ENCODE data around the gene DDX59.
A peak's percentile ranks its signal among the peaks of the same experiment; 100 is the strongest.

Gene DDX59

GRCh38 chr1:200628223-200628881 is 41.4 kb downstream of the DDX59 start:
- Histone ChIP-seq H3K4me3 (ENCODE audit: low read depth, low read length) (no peak overlapping the region), H3K27ac (ENCODE audit: low read depth, low read length) (no peak overlapping the region), H3K9ac (ENCODE audit: low read depth, low read length) (no peak overlapping the region), H3K27me3 (ENCODE audit: control insufficient read depth, insufficient read depth, low read length) (no peaks in the 10 kb centered on the region), H3K36me3 (ENCODE audit: control insufficient read depth, insufficient read depth, low read length) (no peaks in the 10 kb centered on the region), H3K4me1 (ENCODE audit: control insufficient read depth, insufficient read depth, low read length) (peaks cover 11% of the 10 kb centered on the region; the same call in 1 of the 2 replicates), H3K9me3 (ENCODE audit: control insufficient read depth, insufficient read depth, low read length) (no peaks in the 10 kb centered on the region)

- H3K9ac ChIP-seq (ENCODE audit: low read depth, low read length), result no peak overlapping the region
Observed at GRCh38 chr1:200627575-200628222, 42.0 kb downstream of the DDX59 start.

GRCh38 chr1:200626853-200627534 is 42.7 kb downstream of the DDX59 start:
- no peak overlapping the region for H3K27ac ChIP-seq (ENCODE audit: low read depth, low read length)
- H3K36me3 ChIP-seq (ENCODE audit: control insufficient read depth, insufficient read depth, low read length), result no peaks in the 10 kb centered on the region
- no peak overlapping the region for H3K4me3 ChIP-seq (ENCODE audit: low read depth, low read length)
- H3K9ac ChIP-seq (ENCODE audit: low read depth, low read length), result no peak overlapping the region
- no peaks in the 10 kb centered on the region for H3K27me3 ChIP-seq (ENCODE audit: control insufficient read depth, insufficient read depth, low read length)
- no peaks in the 10 kb centered on the region for H3K9me3 ChIP-seq (ENCODE audit: control insufficient read depth, insufficient read depth, low read length)
- H3K4me1 ChIP-seq (ENCODE audit: control insufficient read depth, insufficient read depth, low read length), result peaks cover 11% of the 10 kb centered on the region; the same call in 1 of the 2 replicates

More at GRCh38 chr1:200627575-200628222, 42.0 kb downstream of the DDX59 start:
- peaks cover 11% of the 10 kb centered on the region; the same call in 1 of the 2 replicates for H3K4me1 ChIP-seq (ENCODE audit: control insufficient read depth, insufficient read depth, low read length)
- no peaks in the 10 kb centered on the region for H3K9me3 ChIP-seq (ENCODE audit: control insufficient read depth, insufficient read depth, low read length)
- no peak overlapping the region for H3K27ac ChIP-seq (ENCODE audit: low read depth, low read length)
- H3K36me3 ChIP-seq (ENCODE audit: control insufficient read depth, insufficient read depth, low read length), result no peaks in the 10 kb centered on the region
- no peak overlapping the region for H3K4me3 ChIP-seq (ENCODE audit: low read depth, low read length)
- no peaks in the 10 kb centered on the region for H3K27me3 ChIP-seq (ENCODE audit: control insufficient read depth, insufficient read depth, low read length)

- Histone ChIP-seq H3K36me3 (ENCODE audit: control insufficient read depth, insufficient read depth, low read length) (no peaks in the 10 kb centered on the region), H3K4me1 (ENCODE audit: control insufficient read depth, insufficient read depth, low read length) (peaks cover 11% of the 10 kb centered on the region; the same call in 1 of the 2 replicates), H3K4me3 (ENCODE audit: low read depth, low read length) (no peak overlapping the region), H3K9me3 (ENCODE audit: control insufficient read depth, insufficient read depth, low read length) (no peaks in the 10 kb centered on the region), H3K9ac (ENCODE audit: low read depth, low read length) (no peak overlapping the region), H3K27me3 (ENCODE audit: control insufficient read depth, insufficient read depth, low read length) (no peaks in the 10 kb centered on the region), H3K27ac (ENCODE audit: low read depth, low read length) (no peak overlapping the region)
Observed at GRCh38 chr1:200625381-200625824, 44.3 kb downstream of the DDX59 start.

- Histone ChIP-seq H3K4me3 (ENCODE audit: low read depth, low read length) (no peak overlapping the region), H3K36me3 (ENCODE audit: control insufficient read depth, insufficient read depth, low read length) (no peaks in the 10 kb centered on the region), H3K4me1 (ENCODE audit: control insufficient read depth, insufficient read depth, low read length) (peaks cover 6% of the 10 kb centered on the region; the same call in 1 of the 2 replicates), H3K9ac (ENCODE audit: low read depth, low read length) (no peak overlapping the region), H3K27me3 (ENCODE audit: control insufficient read depth, insufficient read depth, low read length) (no peaks in the 10 kb centered on the region), H3K9me3 (ENCODE audit: control insufficient read depth, insufficient read depth, low read length) (no peaks in the 10 kb centered on the region), H3K27ac (ENCODE audit: low read depth, low read length) (no peak overlapping the region)
Observed at GRCh38 chr1:200624679-200625335, 44.9 kb downstream of the DDX59 start.

GRCh38 chr1:200620273-200621131 is 49.2 kb downstream of the DDX59 start, which contains the start of gene KIF14:
TSS of gene KIF14 (minus strand) at chr1:200620751. CDS start at chr1:200618723, 2,028 bp downstream.
- Histone ChIP-seq H3K4me1 (ENCODE audit: control insufficient read depth, insufficient read depth, low read length) (peaks cover 4% of the 10 kb centered on the region; the same call in 1 of the 2 replicates), H3K36me3 (ENCODE audit: control insufficient read depth, insufficient read depth, low read length) (peaks cover 34% of the 10 kb centered on the region), H3K4me3 (ENCODE audit: low read depth, low read length) (peak within 1 kb of the TSS; percentile 95), H3K27me3 (ENCODE audit: control insufficient read depth, insufficient read depth, low read length) (no peaks in the 10 kb centered on the region), H3K27ac (ENCODE audit: low read depth, low read length) (peak within 1 kb of the TSS; percentile 81), H3K9ac (ENCODE audit: low read depth, low read length) (peak within 1 kb of the TSS; percentile 92), H3K9me3 (ENCODE audit: control insufficient read depth, insufficient read depth, low read length) (no peaks in the 10 kb centered on the region)

- Histone ChIP-seq H3K9me3 (ENCODE audit: control insufficient read depth, insufficient read depth, low read length) (no peaks in the 10 kb centered on the region), H3K9ac (ENCODE audit: low read depth, low read length) (peak overlapping the region; percentile 92), H3K36me3 (ENCODE audit: control insufficient read depth, insufficient read depth, low read length) (peaks cover 41% of the 10 kb centered on the region), H3K4me1 (ENCODE audit: control insufficient read depth, insufficient read depth, low read length) (no peaks in the 10 kb centered on the region), H3K27me3 (ENCODE audit: control insufficient read depth, insufficient read depth, low read length) (no peaks in the 10 kb centered on the region), H3K4me3 (ENCODE audit: low read depth, low read length) (peak overlapping the region; percentile 95), H3K27ac (ENCODE audit: low read depth, low read length) (peak overlapping the region; percentile 81)
Observed at GRCh38 chr1:200619894-200620272, 49.8 kb downstream of the DDX59 start.

- peaks cover 85% of the 10 kb centered on the region for H3K36me3 ChIP-seq (ENCODE audit: control insufficient read depth, insufficient read depth, low read length)
- H3K4me3 ChIP-seq (ENCODE audit: low read depth, low read length), result no peak overlapping the region
- no peak overlapping the region for H3K9ac ChIP-seq (ENCODE audit: low read depth, low read length)
- H3K27me3 ChIP-seq (ENCODE audit: control insufficient read depth, insufficient read depth, low read length), result no peaks in the 10 kb centered on the region
- H3K4me1 ChIP-seq (ENCODE audit: control insufficient read depth, insufficient read depth, low read length), result no peaks in the 10 kb centered on the region
- H3K9me3 ChIP-seq (ENCODE audit: control insufficient read depth, insufficient read depth, low read length), result no peaks in the 10 kb centered on the region
- no peak overlapping the region for H3K27ac ChIP-seq (ENCODE audit: low read depth, low read length)
Observed at GRCh38 chr1:200610846-200611245, 58.9 kb downstream of the DDX59 start.

- H3K9ac ChIP-seq (ENCODE audit: low read depth, low read length), result no peak overlapping the region
- H3K4me3 ChIP-seq (ENCODE audit: low read depth, low read length), result no peak overlapping the region
- H3K27ac ChIP-seq (ENCODE audit: low read depth, low read length), result no peak overlapping the region
- no peaks in the 10 kb centered on the region for H3K4me1 ChIP-seq (ENCODE audit: control insufficient read depth, insufficient read depth, low read length)
- peaks cover 95% of the 10 kb centered on the region for H3K36me3 ChIP-seq (ENCODE audit: control insufficient read depth, insufficient read depth, low read length)
- no peaks in the 10 kb centered on the region for H3K9me3 ChIP-seq (ENCODE audit: control insufficient read depth, insufficient read depth, low read length)
- no peaks in the 10 kb centered on the region for H3K27me3 ChIP-seq (ENCODE audit: control insufficient read depth, insufficient read depth, low read length)
Observed at GRCh38 chr1:200602632-200603031, 67.1 kb downstream of the DDX59 start.

Measured in HUES48 (cell line).